MG63 (cell line): ENCODE data around the gene IFI27L1. TPM values are rescaled to one million over a fixed set of nuclear protein-coding genes. Genes with fewer than 3 reads are reported as not detected.

Source experiments
- DNase-seq: peaks from one replicate; pipeline ENCODE4 v3.0.0-alpha.2; 2020
- H3K27me3 ChIP-seq: fragments of 250-450 bp; sonication (Bioruptor Pico); 2 replicates; pipeline ENCODE4 v1.5.1; 2020; ENCODE audit warnings: mild to moderate bottlenecking, moderate library complexity
- H3K36me3 ChIP-seq: fragments of 250-450 bp; sonication (Bioruptor Pico); 2 replicates; pipeline ENCODE4 v1.5.1; 2020; ENCODE audit warnings: mild to moderate bottlenecking, moderate library complexity
- H3K4me3 ChIP-seq: fragments of 250-450 bp; sonication (Bioruptor Pico); 2 replicates; pipeline ENCODE4 v1.5.1; 2020; ENCODE audit warnings: mild to moderate bottlenecking, moderate library complexity
- H3K9me3 ChIP-seq: fragments of 250-450 bp; sonication (Bioruptor Pico); 2 replicates; pipeline ENCODE4 v1.5.1; 2020; ENCODE audit warnings: mild to moderate bottlenecking, moderate library complexity
- total RNA-seq: library from RNA; depleted of rRNA; stranded (reverse); fragments of >200 nt; shearing (Covaris generic); gene quantifications from 2 replicates; pipeline ENCODE4 v1.2.3, GENCODE V29; 2014; ENCODE audit warnings: low replicate concordance

The IFI27L1 gene
- total RNA-seq, 1 experiment from 2014 or later: 16.5 TPM

GRCh38 chr14:94117856-94118255 is 36.7 kb downstream of the IFI27L1 start:
- no peak overlapping the region for H3K4me3 ChIP-seq
- no peaks in the 10 kb centered on the region; the same call in 1 of the 2 replicates for H3K9me3 ChIP-seq
- no peak for DNase-seq
- no peaks in the 10 kb centered on the region for H3K36me3 ChIP-seq
- no peaks in the 10 kb centered on the region for H3K27me3 ChIP-seq

GRCh38 chr14:94119071-94119470 is 38.0 kb downstream of the IFI27L1 start:
- Histone ChIP-seq H3K27me3 (no peaks in the 10 kb centered on the region), H3K4me3 (no peak overlapping the region), H3K9me3 (no peaks in the 10 kb centered on the region; the same call in 1 of the 2 replicates), H3K36me3 (no peaks in the 10 kb centered on the region)
- no peak for DNase-seq

GRCh38 chr14:94120667-94121340 is 39.7 kb downstream of the IFI27L1 start:
- Histone ChIP-seq H3K27me3 (no peaks in the 10 kb centered on the region), H3K9me3 (no peaks in the 10 kb centered on the region; the same call in 1 of the 2 replicates)
- peak; percentile 48 for DNase-seq

GRCh38 chr14:94121485-94121884 is 40.4 kb downstream of the IFI27L1 start:
- H3K36me3 ChIP-seq: no peaks in the 10 kb centered on the region
- H3K4me3 ChIP-seq: no peak overlapping the region
- no peaks in the 10 kb centered on the region for H3K27me3 ChIP-seq
- H3K9me3 ChIP-seq: no peaks in the 10 kb centered on the region; the same call in 1 of the 2 replicates
- DNase-seq: no peak

More at GRCh38 chr14:94120667-94121340, 39.7 kb downstream of the IFI27L1 start:
- Histone ChIP-seq H3K36me3 (no peaks in the 10 kb centered on the region), H3K4me3 (no peak overlapping the region)

GRCh38 chr14:94122438-94122837 is 41.3 kb downstream of the IFI27L1 start:
- H3K36me3 ChIP-seq: no peaks in the 10 kb centered on the region
- H3K4me3 ChIP-seq: no peak overlapping the region
- no peak for DNase-seq
- H3K27me3 ChIP-seq: no peaks in the 10 kb centered on the region
- no peaks in the 10 kb centered on the region; the same call in 1 of the 2 replicates for H3K9me3 ChIP-seq

- no peaks in the 10 kb centered on the region for H3K27me3 ChIP-seq
- DNase-seq: no peak
- H3K36me3 ChIP-seq: no peaks in the 10 kb centered on the region
- no peak overlapping the region for H3K4me3 ChIP-seq
- H3K9me3 ChIP-seq: no peaks in the 10 kb centered on the region; the same call in 1 of the 2 replicates
Observed at GRCh38 chr14:94123296-94123695, 42.2 kb downstream of the IFI27L1 start.

- Histone ChIP-seq H3K4me3 (no peak overlapping the region), H3K36me3 (no peaks in the 10 kb centered on the region), H3K27me3 (no peaks in the 10 kb centered on the region), H3K9me3 (no peaks in the 10 kb centered on the region; the same call in 1 of the 2 replicates)
- no peak for DNase-seq
Observed at GRCh38 chr14:94123868-94124267, 42.8 kb downstream of the IFI27L1 start.

GRCh38 chr14:94124582-94125377 is 43.7 kb downstream of the IFI27L1 start:
- Histone ChIP-seq H3K36me3 (no peaks in the 10 kb centered on the region), H3K4me3 (no peak overlapping the region), H3K27me3 (no peaks in the 10 kb centered on the region), H3K9me3 (no peaks in the 10 kb centered on the region; the same call in 1 of the 2 replicates)
- DNase-seq: no peak

- Histone ChIP-seq H3K9me3 (no peaks in the 10 kb centered on the region), H3K27me3 (no peaks in the 10 kb centered on the region), H3K36me3 (no peaks in the 10 kb centered on the region), H3K4me3 (no peak overlapping the region)
- no peak for DNase-seq
Observed at GRCh38 chr14:94125659-94126418, 44.7 kb downstream of the IFI27L1 start.

- no peaks in the 10 kb centered on the region for H3K27me3 ChIP-seq
- DNase-seq: no peak
- H3K36me3 ChIP-seq: no peaks in the 10 kb centered on the region
- H3K4me3 ChIP-seq: no peak overlapping the region
- no peaks in the 10 kb centered on the region for H3K9me3 ChIP-seq
Observed at GRCh38 chr14:94126419-94126677, 45.2 kb downstream of the IFI27L1 start.

- Histone ChIP-seq H3K4me3 (no peak overlapping the region), H3K27me3 (no peaks in the 10 kb centered on the region), H3K36me3 (no peaks in the 10 kb centered on the region), H3K9me3 (no peaks in the 10 kb centered on the region)
- no peak for DNase-seq
Observed at GRCh38 chr14:94126800-94127199, 45.7 kb downstream of the IFI27L1 start.

GRCh38 chr14:94127330-94127729 is 46.2 kb downstream of the IFI27L1 start:
- Histone ChIP-seq H3K27me3 (no peaks in the 10 kb centered on the region), H3K4me3 (no peak overlapping the region), H3K9me3 (no peaks in the 10 kb centered on the region), H3K36me3 (no peaks in the 10 kb centered on the region)
- no peak for DNase-seq

- Histone ChIP-seq H3K27me3 (no peaks in the 10 kb centered on the region), H3K4me3 (no peak overlapping the region), H3K9me3 (no peaks in the 10 kb centered on the region), H3K36me3 (no peaks in the 10 kb centered on the region)
- no peak for DNase-seq
Observed at GRCh38 chr14:94128216-94128839, 47.2 kb downstream of the IFI27L1 start.

GRCh38 chr14:94129111-94129757 is 48.1 kb downstream of the IFI27L1 start, which contains the start of gene IFI27L2:
IFI27L2 (minus strand) TSS chr14:94129604; CDS start chr14:94129564, 40 bp downstream.
- DNase-seq: peak; percentile 63
- Histone ChIP-seq H3K4me3 (peak within 1 kb of the TSS; percentile 54), H3K27me3 (no peaks in the 10 kb centered on the region), H3K9me3 (no peaks in the 10 kb centered on the region), H3K36me3 (no peaks in the 10 kb centered on the region)

- Histone ChIP-seq H3K27me3 (no peaks in the 10 kb centered on the region), H3K4me3 (peak overlapping the region; percentile 54), H3K9me3 (no peaks in the 10 kb centered on the region), H3K36me3 (no peaks in the 10 kb centered on the region)
- peak; percentile 34 for DNase-seq
Observed at GRCh38 chr14:94129758-94130414, 48.8 kb downstream of the IFI27L1 start.
